Suprapubic skin (tissue), 4 donors: ENCODE results near the gene UHRF2. TPM values are rescaled to one million over a fixed set of nuclear protein-coding genes. Genes with fewer than 3 reads are reported as not detected.

ENCODE experiments used
- DNase-seq, 2 donors: peaks; one replicate each; pipeline ENCODE4 v3.0.0-alpha.2; 2019; ENCODE audit warnings: low spot score in 2 of 2
- H3K27ac ChIP-seq: fragments of 200-600 bp; sonication (generic); one replicate; pipeline ENCODE4 v1.5.1; 2019
- H3K27me3 ChIP-seq: fragments of 200-600 bp; sonication (generic); one replicate; pipeline ENCODE4 v1.5.1; 2019
- H3K36me3 ChIP-seq: fragments of 200-600 bp; sonication (generic); one replicate; pipeline ENCODE4 v1.5.1; 2019
- H3K4me1 ChIP-seq: fragments of 200-600 bp; sonication (generic); one replicate; pipeline ENCODE4 v1.5.1; 2019
- H3K4me3 ChIP-seq: fragments of 200-600 bp; sonication (generic); one replicate; pipeline ENCODE4 v1.5.1; 2019; ENCODE audit warnings: mild to moderate bottlenecking
- H3K9me3 ChIP-seq: fragments of 200-600 bp; sonication (generic); one replicate; pipeline ENCODE4 v1.5.1; 2019
- EP300 ChIP-seq: sonication (generic); formaldehyde crosslinking; IDR thresholded peaks from one replicate; pipeline ENCODE4 v1.6.1; 2017; ENCODE audit warnings: antibody characterized with exemption
- POLR2A ChIP-seq, 2 donors: fragments of 450-650 bp; IDR thresholded peaks; one replicate each; pipeline ENCODE4 v1.6.1; 2017; ENCODE audit warnings: antibody characterized with exemption in 2 of 2, mild to moderate bottlenecking in 2 of 2, moderate library complexity in 2 of 2
- POLR2AphosphoS5 ChIP-seq, 3 donors: sonication (generic); formaldehyde crosslinking; IDR thresholded peaks; one replicate each; pipeline ENCODE4 v1.6.1; 2017; ENCODE audit warnings: antibody characterized with exemption in 3 of 3
- WGBS: methylation state at CpG from one replicate; pipeline ENCODE4 v1.1.5; 2018; 5-methylcytosine and 5-hydroxymethylcytosine counted together
- total RNA-seq, 4 donors: library from RNA; depleted of rRNA; stranded (reverse); fragments of >200 nt; gene quantifications; one replicate each; pipeline ENCODE4 v1.1.0, GENCODE V29; 2016
- TF ChIP-seq, protein P1 (sequence below), 2 donors: fragments of 200-600 bp in 1 of 2; fragments of 450-650 bp in 1 of 2; sonication (generic) in 1 of 2; IDR thresholded peaks; one replicate each; pipeline ENCODE4 v1.5.1; 2016 to 2019; ENCODE audit warnings: antibody characterized with exemption in 2 of 2, mild to moderate bottlenecking in 1 of 2, moderate library complexity in 1 of 2

Gene UHRF2
- total RNA-seq, 4 donors from 2014 or later = 25.5 to 120 (median 70.6) TPM

DNA sequence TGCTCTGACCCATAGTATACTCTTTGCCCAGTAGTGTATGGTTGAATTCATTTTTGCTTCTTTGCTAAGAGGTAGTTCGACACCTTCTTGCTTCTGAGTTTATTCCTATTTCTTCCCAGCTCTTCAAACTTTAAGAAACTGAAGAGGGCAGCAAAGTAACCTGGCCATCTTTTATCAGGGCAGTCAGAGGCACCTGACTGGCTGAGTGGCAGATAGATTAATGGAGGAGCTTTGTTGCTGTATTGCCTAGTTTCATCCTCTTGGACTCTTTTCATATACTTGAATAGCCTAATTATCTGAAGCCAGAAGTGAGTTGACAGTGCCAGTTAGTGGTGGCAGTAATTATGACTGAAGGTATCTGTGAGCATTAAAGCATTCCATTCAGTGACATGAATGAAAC is 82.5 kb downstream of the UHRF2 start:
- no peak for TF ChIP-seq POLR2AphosphoS5 (IDR thresholded peaks at IDR 0.05)
- TF ChIP-seq, protein P1, sequence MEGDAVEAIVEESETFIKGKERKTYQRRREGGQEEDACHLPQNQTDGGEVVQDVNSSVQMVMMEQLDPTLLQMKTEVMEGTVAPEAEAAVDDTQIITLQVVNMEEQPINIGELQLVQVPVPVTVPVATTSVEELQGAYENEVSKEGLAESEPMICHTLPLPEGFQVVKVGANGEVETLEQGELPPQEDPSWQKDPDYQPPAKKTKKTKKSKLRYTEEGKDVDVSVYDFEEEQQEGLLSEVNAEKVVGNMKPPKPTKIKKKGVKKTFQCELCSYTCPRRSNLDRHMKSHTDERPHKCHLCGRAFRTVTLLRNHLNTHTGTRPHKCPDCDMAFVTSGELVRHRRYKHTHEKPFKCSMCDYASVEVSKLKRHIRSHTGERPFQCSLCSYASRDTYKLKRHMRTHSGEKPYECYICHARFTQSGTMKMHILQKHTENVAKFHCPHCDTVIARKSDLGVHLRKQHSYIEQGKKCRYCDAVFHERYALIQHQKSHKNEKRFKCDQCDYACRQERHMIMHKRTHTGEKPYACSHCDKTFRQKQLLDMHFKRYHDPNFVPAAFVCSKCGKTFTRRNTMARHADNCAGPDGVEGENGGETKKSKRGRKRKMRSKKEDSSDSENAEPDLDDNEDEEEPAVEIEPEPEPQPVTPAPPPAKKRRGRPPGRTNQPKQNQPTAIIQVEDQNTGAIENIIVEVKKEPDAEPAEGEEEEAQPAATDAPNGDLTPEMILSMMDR (IDR thresholded peaks at IDR 0.05) = no peak
- no peak for TF ChIP-seq POLR2A (IDR thresholded peaks at IDR 0.05)
- TF ChIP-seq EP300 = no peak
- Histone ChIP-seq H3K4me3 (no peak overlapping the region), H3K9me3 (no peaks in the 10 kb centered on the region), H3K27ac (no peak overlapping the region), H3K27me3 (no peaks in the 10 kb centered on the region), H3K4me1 (no peaks in the 10 kb centered on the region), H3K36me3 (peaks cover 61% of the 10 kb centered on the region)
- no peak for DNase-seq
- WGBS = 96% methylated on average over 1 of the region's 1 CpG

DNA sequence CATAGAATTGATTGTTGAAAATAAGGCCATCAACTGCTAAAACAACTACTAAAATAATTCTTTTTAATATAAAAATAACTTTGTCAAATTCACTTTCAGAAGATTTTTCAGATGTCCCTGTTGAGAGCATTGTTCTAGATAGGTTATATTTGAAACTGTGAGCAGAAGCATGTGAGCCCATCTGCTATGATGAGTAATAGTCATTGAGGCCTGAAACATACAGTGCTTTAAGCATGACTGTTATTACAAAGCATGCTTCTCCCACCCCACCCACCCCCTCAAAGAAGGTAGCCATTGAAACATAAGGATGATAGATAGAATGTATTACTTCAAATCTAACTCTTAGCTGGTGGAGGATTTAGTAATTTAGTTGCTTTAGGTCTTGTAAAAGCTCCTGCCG is 86.0 kb downstream of the UHRF2 start:
- no peak overlapping the region for H3K4me3 ChIP-seq
- DNase-seq = no peak
- H3K4me1 ChIP-seq = no peaks in the 10 kb centered on the region
- peaks cover 75% of the 10 kb centered on the region for H3K36me3 ChIP-seq
- H3K27me3 ChIP-seq = no peaks in the 10 kb centered on the region
- H3K9me3 ChIP-seq = no peaks in the 10 kb centered on the region
- H3K27ac ChIP-seq = no peak overlapping the region
- TF ChIP-seq, protein P1 (IDR thresholded peaks at IDR 0.05) = no peak
- no peak for TF ChIP-seq POLR2AphosphoS5 (IDR thresholded peaks at IDR 0.05)
- no peak for TF ChIP-seq POLR2A (IDR thresholded peaks at IDR 0.05)
- TF ChIP-seq EP300 = no peak
- 90% methylated on average over 1 of the region's 1 CpG for WGBS

DNA sequence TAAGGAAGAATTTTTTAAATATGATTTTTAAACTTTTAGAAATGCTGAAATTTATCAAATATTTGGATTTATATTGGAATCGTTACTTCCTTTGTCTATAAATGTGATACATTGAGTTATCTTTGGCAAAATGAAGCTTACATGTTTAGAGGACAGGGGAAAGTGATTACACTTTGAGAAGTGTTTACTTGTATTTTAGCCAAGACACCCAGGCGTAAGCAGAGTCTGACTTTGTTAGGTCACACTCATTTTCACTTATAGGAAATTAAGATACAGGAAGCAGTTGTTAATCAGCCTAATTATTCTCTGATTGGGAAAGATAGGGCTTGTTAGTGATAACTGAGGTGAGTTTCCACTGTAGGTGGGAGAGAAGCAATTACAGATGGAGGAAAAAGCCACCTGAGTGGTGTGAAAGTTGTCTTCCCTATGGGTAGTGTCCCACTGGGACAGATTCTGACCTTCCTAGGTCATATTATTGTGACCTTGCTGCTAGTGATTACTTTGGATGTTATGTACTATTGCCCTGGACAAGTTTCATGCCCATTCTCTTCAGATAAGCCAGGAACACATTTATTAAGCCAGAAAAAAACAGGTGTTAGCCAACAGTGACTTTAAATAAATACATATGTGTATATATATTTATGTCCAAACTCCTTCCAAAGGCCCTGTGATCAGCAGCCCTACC is 88.7 kb downstream of the UHRF2 start:
- Histone ChIP-seq H3K27me3 (no peaks in the 10 kb centered on the region), H3K27ac (no peak overlapping the region), H3K4me1 (no peaks in the 10 kb centered on the region), H3K9me3 (no peaks in the 10 kb centered on the region), H3K4me3 (no peak overlapping the region), H3K36me3 (peaks cover 86% of the 10 kb centered on the region)
- no peak for TF ChIP-seq EP300
- no peak for TF ChIP-seq POLR2AphosphoS5 (IDR thresholded peaks at IDR 0.05)
- TF ChIP-seq, protein P1 (IDR thresholded peaks at IDR 0.05) = no peak
- TF ChIP-seq POLR2A (IDR thresholded peaks at IDR 0.05) = no peak
- 95% methylated on average over 2 of the region's 2 CpGs for WGBS
- DNase-seq = no peak

DNA sequence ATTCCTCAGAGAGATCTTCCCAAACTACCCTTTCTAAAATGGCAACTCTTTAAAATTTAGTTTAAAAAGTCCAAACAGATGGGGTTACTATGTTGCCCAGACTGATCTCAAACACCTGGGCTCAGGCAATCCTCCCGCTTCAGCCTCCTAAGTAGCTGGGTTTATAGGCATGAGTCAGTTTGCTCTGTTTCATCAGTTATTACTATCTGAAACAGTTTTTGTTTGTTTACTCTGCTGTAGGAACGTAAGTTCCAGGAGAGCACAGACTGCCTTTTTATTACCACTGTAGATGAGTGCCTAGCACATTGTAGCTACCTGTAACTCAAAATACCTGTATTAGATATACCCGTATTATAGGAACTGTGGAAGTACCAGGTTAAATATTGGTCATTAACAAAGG is 89.4 kb downstream of the UHRF2 start:
- H3K27ac ChIP-seq = no peak overlapping the region
- TF ChIP-seq EP300 (no peak), POLR2AphosphoS5 (IDR thresholded peaks at IDR 0.05) (no peak)
- H3K9me3 ChIP-seq = no peaks in the 10 kb centered on the region
- no peaks in the 10 kb centered on the region for H3K4me1 ChIP-seq
- no peaks in the 10 kb centered on the region for H3K27me3 ChIP-seq
- H3K36me3 ChIP-seq = peaks cover 86% of the 10 kb centered on the region
- H3K4me3 ChIP-seq = no peak overlapping the region
- WGBS = 93% methylated on average over 3 of the region's 3 CpGs
- no peak for DNase-seq

DNA sequence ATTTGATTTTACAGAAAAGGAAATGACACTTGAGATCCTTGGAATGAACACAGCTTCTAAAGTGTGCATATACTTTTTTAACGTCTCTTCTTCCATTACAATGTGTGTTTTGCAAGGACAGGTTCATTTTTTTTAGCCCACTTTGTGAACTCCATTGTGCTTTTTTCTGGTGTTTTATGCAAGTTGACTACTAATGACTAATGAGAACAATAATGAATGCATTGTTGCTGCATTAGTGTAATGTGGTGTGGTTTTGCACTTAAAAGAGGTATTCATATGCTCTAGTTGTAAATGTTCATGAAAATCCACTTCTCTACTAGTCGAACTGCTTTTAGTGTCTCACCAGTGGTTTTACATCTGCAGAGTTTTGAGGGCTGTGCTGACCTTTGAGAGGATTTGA is 93.6 kb downstream of the UHRF2 start:
- H3K4me1 ChIP-seq = no peaks in the 10 kb centered on the region
- H3K36me3 ChIP-seq = peaks cover 59% of the 10 kb centered on the region
- no peak overlapping the region for H3K4me3 ChIP-seq
- H3K27me3 ChIP-seq = no peaks in the 10 kb centered on the region
- no peak for DNase-seq
- TF ChIP-seq EP300 (no peak), POLR2AphosphoS5 (IDR thresholded peaks at IDR 0.05) (no peak), POLR2A (IDR thresholded peaks at IDR 0.05) (no peak)
- TF ChIP-seq, protein P1 (IDR thresholded peaks at IDR 0.05) = no peak
- H3K27ac ChIP-seq = no peak overlapping the region
- 82% methylated on average over 2 of the region's 2 CpGs for WGBS
- no peaks in the 10 kb centered on the region for H3K9me3 ChIP-seq
